ENCODE data around the gene CAPN3.

The CAPN3 gene

DNA sequence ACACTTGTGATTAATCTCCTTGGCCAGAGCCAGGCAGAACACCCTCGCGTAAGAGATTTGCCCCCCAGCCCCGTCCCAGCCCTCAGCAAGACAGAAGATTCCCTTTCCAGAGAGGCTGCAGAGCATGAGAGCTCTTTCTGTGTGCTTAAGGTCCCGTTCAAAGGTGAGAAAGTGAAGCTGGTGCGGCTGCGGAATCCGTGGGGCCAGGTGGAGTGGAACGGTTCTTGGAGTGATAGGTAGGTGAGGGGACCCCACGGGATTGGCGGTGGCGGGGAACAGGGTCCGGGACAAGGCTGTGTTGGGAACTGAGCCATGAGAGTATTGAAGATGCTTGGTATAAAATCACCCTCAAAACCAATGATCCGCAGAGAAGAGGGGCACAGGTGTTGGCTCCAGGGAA lies 34.8 kb downstream of the CAPN3 start:
- DNase-seq (ENCODE audit: low spot score): no peak

DNA sequence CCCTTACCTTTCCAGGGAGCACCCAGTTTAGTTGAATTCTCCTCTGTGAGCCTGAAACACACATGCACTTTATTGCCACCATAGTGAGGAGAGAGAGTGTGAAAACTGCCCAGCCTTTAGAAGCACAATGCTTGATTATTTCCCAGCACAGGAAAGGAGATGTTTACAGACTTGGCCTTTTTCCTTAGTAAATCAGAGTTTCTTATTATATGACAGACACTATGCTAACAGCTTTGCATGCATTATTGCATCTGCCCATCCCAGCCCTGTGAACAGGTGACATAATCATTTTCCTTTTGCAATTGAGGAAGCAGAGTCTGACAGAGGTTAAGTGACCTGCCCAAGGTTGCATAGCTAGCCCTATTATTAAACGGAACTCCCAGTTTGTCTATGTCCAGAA lies 36.5 kb downstream of the CAPN3 start:
- DNase-seq (ENCODE audit: low spot score): no peak

DNA sequence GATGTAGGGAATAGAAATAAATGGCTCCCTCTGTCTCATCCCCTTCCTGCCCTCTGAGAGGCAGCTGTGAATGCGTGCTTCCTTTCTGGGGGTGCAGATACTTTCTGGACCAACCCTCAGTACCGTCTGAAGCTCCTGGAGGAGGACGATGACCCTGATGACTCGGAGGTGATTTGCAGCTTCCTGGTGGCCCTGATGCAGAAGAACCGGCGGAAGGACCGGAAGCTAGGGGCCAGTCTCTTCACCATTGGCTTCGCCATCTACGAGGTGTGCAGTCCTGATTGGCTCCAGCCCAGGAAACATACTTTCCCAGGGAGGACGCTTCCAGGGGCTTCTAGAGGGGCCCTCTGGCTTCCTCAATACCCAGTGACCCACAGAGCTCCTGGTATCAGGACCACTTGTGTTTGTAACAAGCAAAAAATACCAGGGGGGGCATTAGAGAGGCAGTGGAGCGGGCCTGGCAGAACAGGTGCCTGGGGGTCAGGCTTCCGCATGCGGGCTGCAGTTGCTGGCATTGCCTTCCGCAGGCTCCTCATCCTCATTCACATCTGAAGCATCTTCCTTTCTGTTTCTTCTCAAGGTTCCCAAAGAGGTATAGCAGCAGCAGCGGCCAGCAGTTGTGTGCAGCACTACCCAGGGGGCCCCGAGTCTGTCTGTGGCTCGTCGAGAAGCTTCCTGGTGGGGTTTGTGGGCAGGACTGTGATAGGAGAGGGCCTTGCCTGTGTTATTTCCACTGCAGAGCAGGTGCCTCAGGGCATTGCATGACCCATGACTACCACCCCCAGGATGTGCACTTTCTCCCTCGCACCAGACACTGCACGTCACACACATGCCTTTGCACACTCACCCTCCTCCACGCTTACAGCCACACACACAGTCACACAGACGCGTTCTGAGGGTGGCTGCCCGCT lies 42.5 kb downstream of the CAPN3 start:
- DNase-seq (ENCODE audit: low spot score): no peak

DNA sequence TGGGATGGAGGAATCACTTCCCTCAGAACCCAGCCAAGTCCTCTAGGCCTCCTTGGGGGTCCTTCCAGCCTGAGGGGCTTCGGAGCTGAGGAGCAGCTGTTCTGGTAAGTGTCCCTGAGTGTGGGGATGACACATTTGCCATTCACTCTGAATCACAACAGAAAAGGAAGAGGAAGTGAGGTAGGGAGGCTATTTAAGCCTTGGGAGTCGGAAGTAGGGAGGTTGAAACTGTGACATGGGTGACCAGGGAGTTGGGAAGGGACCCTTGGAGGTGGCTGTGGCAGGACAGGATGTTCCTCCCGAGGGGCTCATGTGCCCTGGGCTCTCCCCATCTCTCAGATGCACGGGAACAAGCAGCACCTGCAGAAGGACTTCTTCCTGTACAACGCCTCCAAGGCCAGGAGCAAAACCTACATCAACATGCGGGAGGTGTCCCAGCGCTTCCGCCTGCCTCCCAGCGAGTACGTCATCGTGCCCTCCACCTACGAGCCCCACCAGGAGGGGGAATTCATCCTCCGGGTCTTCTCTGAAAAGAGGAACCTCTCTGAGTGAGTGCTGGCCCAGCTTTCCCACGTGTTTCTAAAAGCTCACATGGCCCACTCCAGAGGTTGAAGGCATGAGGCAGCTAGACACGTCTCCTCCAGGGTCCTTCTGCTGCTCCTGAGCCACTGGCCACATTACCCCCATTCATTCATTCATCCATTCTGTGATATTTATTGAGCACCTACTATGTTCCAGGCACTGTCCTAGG lies 43.3 kb downstream of the CAPN3 start:
- no peak for DNase-seq (ENCODE audit: low spot score)

DNA sequence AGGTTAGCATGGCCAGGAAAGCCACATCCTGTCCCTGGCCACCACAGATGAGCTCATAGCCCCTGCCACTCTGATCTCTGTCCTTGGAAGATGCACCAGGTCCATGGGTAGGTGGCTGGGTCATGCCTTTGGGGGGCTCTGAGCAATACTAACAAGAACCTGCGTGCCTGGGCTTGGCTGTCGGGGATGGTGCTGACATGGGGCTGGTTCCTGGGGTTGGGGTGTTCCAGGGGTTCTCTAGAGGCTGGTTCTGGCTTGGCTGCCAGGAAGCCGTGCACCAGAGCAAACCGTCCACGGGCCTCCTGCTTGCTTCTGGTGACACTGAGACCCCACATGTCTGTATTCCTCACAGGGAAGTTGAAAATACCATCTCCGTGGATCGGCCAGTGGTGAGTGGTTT lies 44.1 kb downstream of the CAPN3 start:
- DNase-seq (ENCODE audit: low spot score): no peak

DNA sequence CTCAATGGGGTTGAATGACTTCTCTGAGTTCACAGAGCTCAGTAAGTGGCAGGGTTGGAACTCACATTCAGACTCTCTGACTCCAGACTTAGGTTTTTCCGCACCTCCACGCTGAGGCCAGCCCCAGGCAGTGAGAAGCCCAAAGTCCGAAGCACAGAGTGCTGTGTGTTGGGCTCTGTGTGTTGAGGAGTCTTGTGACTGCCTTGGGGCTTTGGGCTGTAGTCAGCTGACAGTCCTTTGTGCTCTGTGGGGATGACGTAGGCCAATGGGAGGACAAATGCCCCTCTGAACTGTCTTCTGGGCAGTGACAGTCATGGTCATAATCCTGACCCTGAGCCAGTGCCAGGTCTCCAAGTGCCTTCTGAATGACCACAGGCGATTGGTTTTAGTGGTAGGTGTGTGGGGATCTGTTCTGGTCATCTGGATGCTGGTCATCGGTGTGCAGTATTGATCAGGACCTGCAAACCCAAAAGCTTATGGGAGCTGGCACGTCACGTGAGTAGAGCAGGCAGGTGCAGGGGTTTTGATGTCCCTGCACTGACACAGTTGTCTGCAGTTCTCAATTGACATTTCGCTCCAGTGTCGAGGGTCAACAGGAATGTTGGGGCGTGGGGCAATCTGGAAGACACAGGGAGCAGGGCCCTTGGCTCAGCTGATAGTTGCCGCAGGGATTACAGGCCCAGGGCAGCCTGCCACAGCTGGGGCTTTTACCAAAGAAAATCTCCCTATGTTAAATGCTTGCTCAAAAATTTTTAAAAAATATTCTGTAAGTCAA lies 45.3 kb downstream of the CAPN3 start:
- DNase-seq (ENCODE audit: low spot score): no peak

DNA sequence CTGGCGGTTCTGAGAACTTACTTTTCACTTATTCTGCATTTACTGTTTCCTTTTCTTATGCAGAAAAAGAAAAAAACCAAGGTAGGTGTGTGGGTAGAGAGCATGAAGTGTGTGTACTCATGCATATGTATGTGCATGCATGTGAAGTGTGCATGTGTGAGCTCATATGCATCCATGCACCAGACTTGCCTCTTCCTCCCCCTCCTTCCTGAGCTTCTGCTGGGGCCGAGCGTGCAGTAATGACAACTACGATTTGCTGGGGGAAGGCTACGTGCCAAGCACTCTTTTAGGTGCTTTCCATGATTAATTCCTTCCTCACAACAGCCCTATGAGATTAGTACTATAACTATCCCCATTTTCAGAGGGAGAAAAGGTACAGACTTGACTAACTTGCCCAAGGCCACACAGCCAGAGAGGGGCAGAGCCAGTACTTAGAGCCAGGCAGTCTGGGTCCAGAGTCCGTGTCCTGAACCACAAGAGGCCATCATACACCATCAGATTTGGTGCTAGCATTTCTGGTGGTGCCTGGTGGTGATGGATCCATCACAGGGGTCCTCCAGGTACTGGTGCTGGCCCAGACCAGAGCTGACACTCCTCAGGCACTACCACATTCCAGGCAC lies 46.7 kb downstream of the CAPN3 start:
- DNase-seq (ENCODE audit: low spot score): no peak

DNA sequence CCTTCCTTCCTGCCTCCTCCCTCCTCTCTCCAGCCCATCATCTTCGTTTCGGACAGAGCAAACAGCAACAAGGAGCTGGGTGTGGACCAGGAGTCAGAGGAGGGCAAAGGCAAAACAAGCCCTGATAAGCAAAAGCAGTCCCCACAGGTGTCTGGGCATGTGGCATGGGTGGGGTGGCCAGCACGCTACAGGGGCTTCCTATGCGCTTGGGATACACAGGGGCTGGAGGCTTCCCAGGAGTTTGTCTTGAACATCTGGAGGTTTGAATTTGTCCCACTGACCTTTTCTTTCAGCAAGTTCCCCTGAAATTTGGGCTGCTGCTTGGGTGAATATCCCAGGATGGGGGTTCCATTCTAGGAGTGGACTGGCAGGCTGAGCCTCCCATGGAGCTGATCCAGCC lies 48.9 kb downstream of the CAPN3 start:
- DNase-seq (ENCODE audit: low spot score): no peak

DNA sequence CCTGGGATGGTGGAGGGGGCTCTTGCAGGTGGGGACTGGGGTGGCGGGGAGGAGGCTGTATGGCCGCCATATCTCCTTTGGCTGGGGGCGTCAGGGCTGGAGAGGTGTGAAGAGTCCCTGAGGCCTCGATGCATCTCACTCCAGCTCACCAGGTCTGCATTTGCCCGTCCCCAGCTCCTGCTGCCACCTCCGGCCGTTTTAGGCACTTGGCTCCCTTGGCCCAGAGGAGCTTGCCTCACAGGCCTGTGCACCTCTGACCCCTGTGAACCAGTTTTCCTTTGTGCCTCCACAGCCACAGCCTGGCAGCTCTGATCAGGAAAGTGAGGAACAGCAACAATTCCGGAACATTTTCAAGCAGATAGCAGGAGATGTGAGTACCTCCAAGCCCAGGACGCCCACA lies 49.7 kb downstream of the CAPN3 start:
- DNase-seq (ENCODE audit: low spot score): no peak

DNA sequence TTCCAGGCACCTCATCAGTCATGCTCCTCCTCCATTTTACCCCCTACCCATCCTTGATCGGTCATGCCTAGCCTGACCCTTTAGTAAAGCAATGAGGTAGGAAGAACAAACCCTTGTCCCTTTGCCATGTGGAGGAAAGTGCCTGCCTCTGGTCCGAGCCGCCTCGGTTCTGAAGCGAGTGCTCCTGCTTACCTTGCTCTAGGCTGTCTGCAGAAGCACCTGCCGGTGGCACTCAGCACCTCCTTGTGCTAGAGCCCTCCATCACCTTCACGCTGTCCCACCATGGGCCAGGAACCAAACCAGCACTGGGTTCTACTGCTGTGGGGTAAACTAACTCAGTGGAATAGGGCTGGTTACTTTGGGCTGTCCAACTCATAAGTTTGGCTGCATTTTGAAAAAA lies 52.6 kb downstream of the CAPN3 start:
- DNase-seq (ENCODE audit: low spot score): no peak

DNA sequence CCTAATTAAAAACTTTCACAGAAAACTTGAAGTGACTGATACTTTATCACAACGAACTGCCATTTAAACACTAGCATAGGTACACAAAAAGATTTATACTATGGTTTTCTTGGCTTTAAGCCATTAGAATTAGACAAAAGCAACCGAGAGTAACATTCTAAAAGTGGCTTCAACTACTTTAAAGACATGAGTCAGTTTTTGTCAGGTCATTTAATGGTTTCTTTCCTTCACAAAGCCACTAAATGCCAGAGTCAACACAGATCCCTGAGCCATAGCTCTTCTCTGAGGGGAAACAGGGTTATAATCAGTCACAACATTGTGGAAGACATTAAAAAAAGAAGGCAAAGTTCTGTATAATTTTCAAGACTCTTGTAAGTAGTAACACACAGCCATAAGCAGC lies 54.6 kb downstream of the CAPN3 start:
- DNase-seq (ENCODE audit: low spot score): no peak

DNA sequence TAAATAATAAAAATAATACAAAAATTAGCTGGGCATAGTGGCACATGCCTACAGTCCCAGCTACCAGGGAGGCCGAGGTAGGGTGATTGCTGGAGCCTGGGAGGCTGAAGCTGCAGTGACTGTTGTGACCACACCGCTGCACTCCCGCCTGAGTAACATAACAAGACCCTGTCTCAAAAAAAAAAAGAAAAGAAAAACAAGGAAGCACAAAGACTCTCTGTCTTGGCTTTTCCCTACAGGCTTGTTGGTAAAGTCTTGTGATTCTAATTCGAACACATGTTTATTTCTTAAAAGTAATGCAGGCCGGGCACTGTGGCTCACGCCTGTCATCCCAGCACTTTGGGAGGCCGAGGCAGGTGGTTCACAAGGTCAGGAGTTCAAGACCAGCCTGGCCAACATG lies 60.1 kb downstream of the CAPN3 start:
- no peak for DNase-seq (ENCODE audit: low spot score)

DNA sequence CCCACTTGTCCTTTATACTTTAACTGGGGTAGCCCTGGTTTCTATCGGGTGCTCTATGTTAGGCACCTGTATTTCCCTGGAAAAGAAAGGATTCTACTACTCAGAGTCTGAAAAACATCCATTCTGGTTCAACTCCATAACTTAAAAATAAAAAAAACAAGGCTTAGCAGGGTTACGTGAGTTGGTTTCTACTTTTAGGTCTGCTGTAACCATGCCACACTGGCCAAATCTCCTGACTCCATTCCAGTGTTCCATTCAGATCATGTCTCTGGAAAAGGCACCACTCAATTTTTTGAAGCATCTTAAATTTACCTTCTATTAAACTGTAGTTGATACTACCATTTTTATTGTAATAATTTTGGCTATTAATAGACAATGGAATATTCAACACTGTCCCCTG lies 62.1 kb downstream of the CAPN3 start:
- no peak for DNase-seq (ENCODE audit: low spot score)

DNA sequence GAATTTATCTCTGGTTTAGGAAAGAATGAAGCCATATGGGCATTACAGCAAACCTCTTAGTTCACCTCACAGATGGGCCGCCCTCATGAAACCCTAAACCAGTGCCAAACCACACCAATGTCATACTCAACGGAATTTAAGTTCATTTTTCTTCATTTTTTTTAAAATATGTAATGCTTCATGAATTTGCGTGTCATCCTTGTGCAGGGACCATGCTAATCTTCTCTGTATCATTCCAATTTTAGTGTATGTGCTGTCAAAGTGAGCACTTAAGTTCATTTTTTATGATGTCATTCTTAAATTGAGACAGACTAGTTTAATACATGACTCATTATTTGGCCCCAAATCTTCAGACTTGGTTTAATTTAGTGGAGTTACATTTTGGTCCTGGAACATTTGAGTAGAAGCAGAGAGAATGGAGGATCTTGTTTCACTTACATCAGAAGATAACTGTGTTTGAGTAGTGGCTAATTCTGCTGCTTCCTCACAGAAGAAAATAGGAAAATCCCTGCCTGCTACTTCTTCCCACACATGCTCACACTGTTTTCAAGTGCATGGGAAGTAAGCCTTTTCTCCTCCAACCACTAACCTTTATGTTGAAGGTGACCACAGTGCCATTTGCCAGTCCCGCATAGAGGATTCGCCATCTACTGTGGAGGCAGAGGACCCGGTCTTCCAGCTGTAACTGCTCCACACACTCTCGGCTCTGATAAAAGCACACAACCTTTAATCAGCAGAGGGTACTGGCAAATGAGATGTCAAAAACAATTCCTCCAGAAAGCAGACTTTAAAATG lies 68.3 kb downstream of the CAPN3 start:
- no peak for DNase-seq (ENCODE audit: low spot score)

DNA sequence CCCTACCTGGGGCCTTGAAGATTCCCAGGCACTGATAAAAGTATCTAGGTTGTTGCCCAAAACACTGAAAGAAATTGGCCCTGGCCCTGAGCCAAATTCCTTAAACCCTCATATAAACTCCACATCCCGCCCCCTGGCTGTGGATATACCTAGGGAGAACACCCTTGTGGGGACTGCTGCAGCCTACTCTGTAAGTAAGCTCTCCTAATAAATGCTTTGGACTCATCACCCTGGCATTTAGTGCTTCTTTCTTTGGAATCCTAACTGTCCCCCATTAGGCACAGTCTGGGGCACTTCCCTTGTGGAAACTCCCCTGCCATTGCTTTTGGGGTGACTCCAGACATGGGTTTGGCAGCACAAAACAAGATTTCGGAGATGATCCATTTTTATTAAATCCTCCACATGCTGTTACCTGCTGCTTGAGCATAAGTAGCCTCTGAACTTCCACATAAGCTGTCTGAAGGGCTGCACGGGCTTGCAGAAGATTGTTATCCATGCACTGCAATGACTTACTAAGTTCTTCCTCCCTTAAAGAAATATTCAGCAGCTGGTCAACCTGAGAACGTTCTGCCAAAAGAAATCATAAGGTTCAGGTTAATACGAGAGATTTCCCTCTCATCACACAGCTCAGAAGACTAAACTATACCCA lies 85.2 kb downstream of the CAPN3 start:
- DNase-seq (ENCODE audit: low spot score): no peak

DNA sequence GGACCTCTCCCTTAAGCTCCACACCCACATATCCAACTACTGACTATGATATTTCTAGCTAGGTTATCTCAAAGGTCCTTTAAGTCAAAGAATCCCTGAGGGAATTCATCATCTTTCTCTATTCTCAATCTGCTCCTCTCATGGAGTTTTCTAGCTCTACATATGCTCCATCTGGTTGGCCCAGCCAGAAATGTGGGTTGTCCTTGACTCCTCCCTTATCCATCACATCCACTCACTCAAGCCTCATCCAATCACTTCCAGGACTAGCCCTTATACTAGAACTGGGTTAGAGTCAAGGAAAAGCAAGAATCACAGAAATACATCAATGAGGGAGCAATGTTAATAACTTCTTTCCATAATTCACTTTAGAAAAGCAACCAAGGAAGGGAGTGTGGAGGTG lies 86.2 kb downstream of the CAPN3 start:
- DNase-seq (ENCODE audit: low spot score): no peak

DNA sequence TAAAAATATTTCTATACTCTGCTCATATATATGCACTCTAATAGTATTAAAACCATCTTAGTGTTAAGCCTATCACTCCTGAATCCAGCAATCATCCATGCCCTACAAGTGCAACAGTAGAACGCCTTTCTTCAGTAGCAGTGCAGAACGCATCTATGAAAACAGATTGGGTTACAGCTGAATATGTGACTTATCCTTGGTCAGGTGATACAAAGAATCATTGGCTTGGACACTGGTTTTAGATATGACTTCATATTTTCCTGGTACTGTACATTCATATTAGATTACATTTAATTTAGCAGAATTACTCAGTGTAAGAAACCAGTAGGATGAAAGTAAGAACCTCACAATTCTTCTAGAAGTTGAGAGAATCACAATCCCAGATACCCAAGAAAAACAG lies 88.3 kb downstream of the CAPN3 start:
- no peak for DNase-seq (ENCODE audit: low spot score)

DNA sequence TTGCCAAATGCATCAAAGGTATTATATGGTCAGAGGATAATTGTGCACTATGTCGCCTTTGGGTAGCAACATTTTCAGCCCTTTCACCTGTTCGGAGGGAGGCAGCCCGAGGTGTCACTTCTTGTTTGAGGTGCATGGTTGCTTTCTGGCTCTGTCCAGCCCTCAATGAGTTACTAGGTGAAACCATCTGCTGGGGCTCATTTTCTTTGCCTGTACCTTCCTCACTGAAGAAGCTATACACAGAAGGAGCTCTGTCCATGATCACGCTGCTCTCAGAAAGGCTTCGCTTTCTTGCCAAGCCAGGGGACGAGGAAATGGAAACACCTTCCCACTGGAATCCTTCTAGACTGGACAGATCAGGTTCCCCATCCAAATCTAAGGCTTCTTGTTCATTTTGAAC lies 89.0 kb downstream of the CAPN3 start:
- DNase-seq (ENCODE audit: low spot score): no peak

DNA sequence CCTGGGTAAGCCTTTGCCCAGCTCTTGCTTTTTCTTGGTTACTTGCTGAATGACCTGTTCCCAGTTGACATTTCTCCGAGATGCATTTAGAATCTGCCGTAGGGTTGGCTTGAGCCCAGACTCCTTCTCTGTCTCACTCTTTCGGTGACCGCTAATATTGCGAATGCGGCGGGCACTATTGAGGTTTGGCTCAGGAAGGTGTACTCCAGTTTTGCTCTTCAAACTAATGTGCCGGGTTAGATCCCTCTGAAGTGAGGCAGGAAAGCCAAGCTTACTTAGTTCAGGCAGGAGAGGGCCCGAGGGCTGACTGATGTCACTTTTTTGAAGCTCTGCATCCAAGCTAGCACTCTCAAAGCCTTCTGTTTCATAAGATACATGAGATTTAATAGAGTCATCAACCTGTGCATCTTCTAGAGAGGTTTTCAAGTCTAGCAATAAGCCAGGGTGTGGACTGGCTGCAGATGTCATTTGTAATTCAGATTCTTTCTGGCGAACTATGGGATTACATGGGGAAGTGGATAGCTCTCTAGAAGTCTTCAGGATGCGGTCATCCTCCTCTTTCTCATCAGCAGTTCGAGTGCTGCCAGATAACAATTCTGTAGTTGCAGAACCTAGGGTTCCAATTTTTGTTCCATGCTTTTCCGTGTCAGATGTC lies 90.6 kb downstream of the CAPN3 start:
- DNase-seq (ENCODE audit: low spot score): no peak

DNA sequence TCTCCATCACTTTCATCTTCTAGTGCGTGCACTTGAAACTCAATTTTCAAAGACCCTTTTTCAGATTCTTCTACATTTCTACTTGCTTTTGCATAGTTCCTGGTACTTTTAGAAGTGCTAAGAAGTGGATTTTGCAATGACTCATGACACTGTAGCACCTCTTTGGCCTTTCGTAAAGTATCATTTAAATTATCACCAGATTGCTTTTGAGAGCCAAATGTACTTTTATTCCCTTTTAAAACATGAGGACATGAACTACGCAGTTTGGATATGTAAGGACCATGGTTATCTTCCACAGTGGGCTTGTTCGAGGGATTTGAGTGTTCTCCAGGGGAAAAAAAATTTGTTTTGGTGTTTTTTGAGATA lies 91.1 kb downstream of the CAPN3 start:
- DNase-seq (ENCODE audit: low spot score): no peak

DNA sequence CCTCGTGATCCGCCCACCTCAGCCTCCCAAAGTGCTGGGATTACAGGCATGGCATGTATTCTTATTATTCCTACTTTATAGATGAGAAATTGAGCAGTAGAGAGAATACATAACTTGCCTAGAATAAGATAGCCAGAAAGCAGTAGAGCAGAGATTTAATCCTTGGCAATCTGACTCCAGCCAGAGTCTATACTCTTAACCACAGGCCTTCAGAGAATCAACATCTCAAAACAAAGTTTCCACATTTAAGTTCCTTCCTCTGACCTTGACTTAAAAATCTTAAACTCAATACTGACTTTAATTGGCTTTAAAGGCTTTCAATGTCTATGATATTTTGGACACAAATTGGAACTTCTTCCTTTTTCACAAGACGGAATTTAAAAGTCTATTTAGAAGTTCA lies 94.5 kb downstream of the CAPN3 start:
- DNase-seq (ENCODE audit: low spot score): no peak

Measured in SW480 (cell line).